Kidney epithelial cell (primary cell): ENCODE data around the gene S1PR2. TPM values are rescaled to one million over a fixed set of nuclear protein-coding genes. Genes with fewer than 3 reads are reported as not detected.
A peak's percentile ranks its signal among the peaks of the same experiment; 100 is the strongest.

ENCODE experiments used
- DNase-seq: peaks from one replicate; pipeline ENCODE4 v3.0.0-alpha.2; 2010; ENCODE audit warnings: low read depth
- H3K27me3 ChIP-seq: 2 replicates; pipeline ENCODE4 v1.6.0; 2011; ENCODE audit warnings: low read length; ENCODE audit not compliant: control insufficient read depth, insufficient read depth
- H3K36me3 ChIP-seq: 2 replicates; pipeline ENCODE4 v1.5.1; 2011; ENCODE audit warnings: low read length; ENCODE audit not compliant: control insufficient read depth, insufficient read depth
- H3K4me3 ChIP-seq: 2 replicates; pipeline ENCODE4 v1.5.1; 2011; ENCODE audit warnings: low read depth, mild to moderate bottlenecking, control low read depth, low read length
- total RNA-seq: library from RNA; depleted of rRNA; stranded (reverse); fragments of >200 nt; gene quantifications from 2 replicates; pipeline ENCODE4 v1.2.3, GENCODE V29; 2015
- TF ChIP-seq, protein P1 (sequence below): IDR thresholded peaks from 2 replicates; pipeline ENCODE4 v1.5.1; 2011; ENCODE audit warnings: mild to moderate bottlenecking, moderate library complexity, low read length, control low read depth, inconsistent platforms; ENCODE audit not compliant: insufficient read depth, poor library complexity, severe bottlenecking

S1PR2 gene
- total RNA-seq, 1 donor from 2014 or later: 9.4 TPM

DNA sequence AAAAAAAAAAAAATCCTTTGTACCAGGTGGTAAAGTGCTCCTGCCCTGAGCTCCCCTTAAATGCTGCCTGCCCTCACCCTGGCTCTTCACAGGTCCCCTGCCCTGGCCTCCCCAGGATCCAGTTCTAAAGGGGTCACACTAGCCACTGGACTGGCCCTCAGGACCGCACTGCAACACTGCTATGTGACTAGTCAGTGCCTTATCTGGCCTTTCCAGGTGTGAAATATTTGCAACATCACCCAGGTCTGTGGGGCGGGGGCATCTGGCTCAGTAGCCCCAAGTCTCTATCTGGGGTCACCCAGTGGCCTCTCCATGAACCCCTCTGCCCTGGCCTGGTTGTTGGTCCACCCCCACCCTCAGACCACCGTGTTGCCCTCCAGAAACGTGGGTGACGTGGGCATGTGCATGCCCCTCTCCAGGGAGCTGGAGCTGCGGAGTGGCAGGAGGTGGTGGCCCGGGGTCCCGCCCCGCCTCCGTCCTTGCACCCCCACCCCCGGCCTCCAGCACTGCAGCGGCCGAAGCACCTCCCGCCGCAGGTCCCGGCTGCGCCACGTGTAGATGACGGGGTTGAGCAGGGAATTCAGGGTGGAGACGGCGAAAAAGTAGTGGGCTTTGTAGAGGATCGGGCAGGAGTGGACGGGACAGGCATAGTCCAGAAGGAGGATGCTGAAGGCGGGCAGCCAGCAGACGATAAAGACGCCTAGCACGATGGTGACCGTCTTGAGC is 7.5 kb downstream of the S1PR2 start:
- Histone ChIP-seq H3K36me3 (no peaks in the 10 kb centered on the region), H3K27me3 (no peaks in the 10 kb centered on the region), H3K4me3 (no peak overlapping the region)
- TF ChIP-seq, protein P1, sequence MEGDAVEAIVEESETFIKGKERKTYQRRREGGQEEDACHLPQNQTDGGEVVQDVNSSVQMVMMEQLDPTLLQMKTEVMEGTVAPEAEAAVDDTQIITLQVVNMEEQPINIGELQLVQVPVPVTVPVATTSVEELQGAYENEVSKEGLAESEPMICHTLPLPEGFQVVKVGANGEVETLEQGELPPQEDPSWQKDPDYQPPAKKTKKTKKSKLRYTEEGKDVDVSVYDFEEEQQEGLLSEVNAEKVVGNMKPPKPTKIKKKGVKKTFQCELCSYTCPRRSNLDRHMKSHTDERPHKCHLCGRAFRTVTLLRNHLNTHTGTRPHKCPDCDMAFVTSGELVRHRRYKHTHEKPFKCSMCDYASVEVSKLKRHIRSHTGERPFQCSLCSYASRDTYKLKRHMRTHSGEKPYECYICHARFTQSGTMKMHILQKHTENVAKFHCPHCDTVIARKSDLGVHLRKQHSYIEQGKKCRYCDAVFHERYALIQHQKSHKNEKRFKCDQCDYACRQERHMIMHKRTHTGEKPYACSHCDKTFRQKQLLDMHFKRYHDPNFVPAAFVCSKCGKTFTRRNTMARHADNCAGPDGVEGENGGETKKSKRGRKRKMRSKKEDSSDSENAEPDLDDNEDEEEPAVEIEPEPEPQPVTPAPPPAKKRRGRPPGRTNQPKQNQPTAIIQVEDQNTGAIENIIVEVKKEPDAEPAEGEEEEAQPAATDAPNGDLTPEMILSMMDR: no peak
- no peak for DNase-seq

DNA sequence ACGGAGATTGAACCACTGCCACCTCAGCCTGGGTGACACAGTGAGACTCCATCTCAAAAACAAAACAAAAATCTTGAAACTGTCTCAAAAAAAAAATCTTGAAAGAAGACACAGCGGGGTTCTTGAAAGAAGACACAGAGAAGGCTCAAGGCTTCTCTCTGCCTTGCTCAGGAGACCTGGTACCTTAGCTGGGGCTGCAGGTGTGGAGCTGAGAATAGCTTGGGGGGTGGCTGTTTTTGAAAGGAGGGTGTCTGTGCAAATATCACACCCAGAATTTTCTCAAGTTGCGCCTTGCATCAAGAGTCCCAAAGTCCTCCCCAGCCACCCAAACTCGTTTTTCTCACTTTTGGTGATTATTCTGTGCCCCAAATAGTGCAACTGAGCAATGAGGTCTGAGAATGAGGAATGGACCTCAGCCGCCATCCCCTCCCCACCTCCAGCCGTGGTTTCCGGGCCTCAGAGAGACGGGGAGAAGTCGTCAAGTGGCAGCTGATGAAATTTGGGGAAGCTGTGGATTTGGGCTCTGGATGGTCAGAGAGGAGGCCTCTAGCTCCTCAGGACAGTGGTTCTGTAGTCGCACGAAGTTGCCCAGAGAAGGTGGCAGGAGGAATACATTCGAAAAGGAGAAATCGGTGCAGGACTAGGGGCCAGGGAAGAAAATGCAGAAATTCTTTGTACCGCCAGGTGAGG is 8.8 kb downstream of the S1PR2 start:
- Histone ChIP-seq H3K36me3 (no peaks in the 10 kb centered on the region), H3K27me3 (no peaks in the 10 kb centered on the region), H3K4me3 (no peak overlapping the region)
- DNase-seq: no peak
- TF ChIP-seq, protein P1: no peak

DNA sequence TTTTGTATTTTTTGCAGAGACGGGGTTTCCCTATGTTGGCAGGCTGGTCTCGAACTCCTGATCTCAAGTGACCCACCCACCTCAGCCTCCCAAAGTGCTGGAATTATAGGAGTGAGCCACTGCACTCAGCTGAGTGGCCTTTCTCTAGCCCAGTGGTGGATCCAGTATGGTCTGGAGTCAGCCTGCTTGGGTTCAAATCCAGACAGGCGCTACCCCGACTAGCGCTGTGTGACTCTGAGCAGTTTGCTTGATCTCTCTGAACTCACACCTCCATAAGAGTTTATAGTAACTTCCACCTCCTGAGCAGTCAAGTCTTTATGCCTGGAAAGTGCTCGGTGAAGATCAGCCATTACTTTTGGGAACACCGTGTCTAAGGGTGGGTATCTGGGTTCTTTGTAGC is 10.4 kb downstream of the S1PR2 start:
- H3K36me3 ChIP-seq: no peaks in the 10 kb centered on the region
- H3K27me3 ChIP-seq: no peaks in the 10 kb centered on the region
- TF ChIP-seq, protein P1: no peak
- DNase-seq: no peak
- no peak overlapping the region for H3K4me3 ChIP-seq

DNA sequence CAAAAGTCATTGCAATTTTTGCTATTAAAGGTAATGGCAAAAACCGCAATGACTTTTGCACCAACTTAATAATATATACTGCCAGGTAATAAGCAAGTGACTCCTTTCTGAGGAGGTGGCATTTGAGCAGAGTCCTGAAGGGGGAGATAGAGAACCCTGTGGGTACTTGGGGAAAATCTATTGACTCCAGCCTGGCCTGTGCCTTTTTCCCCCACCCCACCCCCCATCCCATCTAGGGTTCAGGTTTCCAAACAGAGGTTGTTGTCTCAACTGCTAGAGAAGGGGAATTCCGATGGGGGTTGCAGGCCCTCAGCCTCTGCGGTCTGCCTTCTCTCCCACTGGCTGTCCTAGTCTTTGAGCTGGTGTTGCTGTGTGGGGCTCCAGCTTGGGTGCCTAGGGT is 11.5 kb downstream of the S1PR2 start:
- Histone ChIP-seq H3K4me3 (no peak overlapping the region), H3K36me3 (no peaks in the 10 kb centered on the region), H3K27me3 (no peaks in the 10 kb centered on the region)
- TF ChIP-seq, protein P1: peak; percentile 31
- DNase-seq: no peak

DNA sequence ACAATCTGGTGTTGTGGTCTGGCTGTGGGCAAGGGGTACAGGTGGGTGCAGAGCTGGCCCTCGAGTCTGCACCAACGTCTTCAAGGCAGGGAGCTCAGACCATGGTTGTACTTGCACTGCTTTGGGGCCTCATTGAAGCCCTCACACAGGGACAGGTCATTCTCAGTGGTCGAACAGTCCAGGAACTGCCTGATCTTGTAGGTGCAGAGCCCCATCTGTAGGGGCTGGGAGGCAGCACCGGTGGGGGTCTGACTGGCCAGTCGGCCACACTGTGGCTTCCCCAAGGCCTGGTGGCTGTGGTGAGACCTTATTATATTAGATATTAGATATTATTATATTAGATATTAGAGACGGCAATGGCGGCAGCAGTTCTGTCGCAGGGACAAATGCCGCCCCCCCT is 14.0 kb downstream of the S1PR2 start:
- no peaks in the 10 kb centered on the region for H3K27me3 ChIP-seq
- no peak overlapping the region for H3K4me3 ChIP-seq
- DNase-seq: no peak
- TF ChIP-seq, protein P1: no peak
- H3K36me3 ChIP-seq: no peaks in the 10 kb centered on the region
